ENCODE measurements around the gene TEX22.

The TEX22 gene, protein sequence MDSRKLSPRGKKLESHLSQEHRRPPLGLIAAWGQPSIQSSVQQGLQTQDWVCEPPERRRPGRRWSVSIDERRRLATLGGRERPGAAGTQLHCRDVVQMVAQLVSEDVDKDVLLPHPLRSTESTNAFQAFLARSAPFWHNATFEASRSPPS

DNA sequence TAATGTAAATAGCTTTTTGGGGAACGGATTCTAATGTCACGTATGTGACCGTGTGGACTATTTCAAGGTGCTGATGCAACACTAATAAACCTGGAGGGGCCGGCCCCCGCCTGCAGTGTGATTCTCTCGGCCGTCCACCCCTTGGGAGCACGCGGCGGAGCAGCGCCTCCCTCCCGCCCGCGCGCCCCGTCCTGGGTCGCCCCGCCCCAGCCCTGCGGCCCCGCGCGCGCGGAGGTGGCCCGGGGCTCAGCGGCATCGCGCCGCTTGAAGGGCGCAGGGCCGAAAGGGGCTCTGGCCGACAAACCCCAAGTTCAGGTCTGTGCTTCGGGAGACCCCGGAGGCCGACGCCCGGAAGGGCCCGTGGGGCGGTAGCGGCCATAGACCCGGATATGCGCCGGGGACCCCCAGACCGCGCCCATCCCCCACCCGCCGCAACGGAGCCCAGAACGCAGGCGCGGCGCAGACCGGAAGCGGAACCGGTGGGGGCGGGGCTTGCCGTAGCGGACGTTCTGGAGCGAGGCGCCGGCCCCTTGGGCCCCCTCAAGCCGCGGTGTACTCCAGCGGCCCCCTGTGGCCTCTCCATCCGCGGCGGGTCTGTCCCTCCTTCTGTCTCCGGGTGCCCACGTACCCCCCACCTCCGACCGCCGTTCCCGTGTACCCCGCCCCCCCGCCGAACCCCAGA lies at the start of gene TEX22:
Gene TEX22 (plus strand): TSS at position 495 of the 682 bp plus-strand sequence. CDS start 803 bp downstream, outside the sequence.
- Mint-ChIP-seq H3K4me1 (peaks cover 14% of the 10 kb centered on the region), H3K4me3 (peak within 1 kb of the TSS; percentile 82), H3K27me3 (ENCODE audit: low read depth, poor library complexity) (no peaks in the 10 kb centered on the region), H3K9me3 (peaks cover 47% of the 10 kb centered on the region), H3K36me3 (ENCODE audit: low read depth) (peaks cover 49% of the 10 kb centered on the region), H3K27ac (no peak within 1 kb of the TSS)
- DNase-seq = peak; percentile 94
- TF ChIP-seq, protein P1, sequence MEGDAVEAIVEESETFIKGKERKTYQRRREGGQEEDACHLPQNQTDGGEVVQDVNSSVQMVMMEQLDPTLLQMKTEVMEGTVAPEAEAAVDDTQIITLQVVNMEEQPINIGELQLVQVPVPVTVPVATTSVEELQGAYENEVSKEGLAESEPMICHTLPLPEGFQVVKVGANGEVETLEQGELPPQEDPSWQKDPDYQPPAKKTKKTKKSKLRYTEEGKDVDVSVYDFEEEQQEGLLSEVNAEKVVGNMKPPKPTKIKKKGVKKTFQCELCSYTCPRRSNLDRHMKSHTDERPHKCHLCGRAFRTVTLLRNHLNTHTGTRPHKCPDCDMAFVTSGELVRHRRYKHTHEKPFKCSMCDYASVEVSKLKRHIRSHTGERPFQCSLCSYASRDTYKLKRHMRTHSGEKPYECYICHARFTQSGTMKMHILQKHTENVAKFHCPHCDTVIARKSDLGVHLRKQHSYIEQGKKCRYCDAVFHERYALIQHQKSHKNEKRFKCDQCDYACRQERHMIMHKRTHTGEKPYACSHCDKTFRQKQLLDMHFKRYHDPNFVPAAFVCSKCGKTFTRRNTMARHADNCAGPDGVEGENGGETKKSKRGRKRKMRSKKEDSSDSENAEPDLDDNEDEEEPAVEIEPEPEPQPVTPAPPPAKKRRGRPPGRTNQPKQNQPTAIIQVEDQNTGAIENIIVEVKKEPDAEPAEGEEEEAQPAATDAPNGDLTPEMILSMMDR (IDR thresholded peaks at IDR 0.05) = no peak

DNA sequence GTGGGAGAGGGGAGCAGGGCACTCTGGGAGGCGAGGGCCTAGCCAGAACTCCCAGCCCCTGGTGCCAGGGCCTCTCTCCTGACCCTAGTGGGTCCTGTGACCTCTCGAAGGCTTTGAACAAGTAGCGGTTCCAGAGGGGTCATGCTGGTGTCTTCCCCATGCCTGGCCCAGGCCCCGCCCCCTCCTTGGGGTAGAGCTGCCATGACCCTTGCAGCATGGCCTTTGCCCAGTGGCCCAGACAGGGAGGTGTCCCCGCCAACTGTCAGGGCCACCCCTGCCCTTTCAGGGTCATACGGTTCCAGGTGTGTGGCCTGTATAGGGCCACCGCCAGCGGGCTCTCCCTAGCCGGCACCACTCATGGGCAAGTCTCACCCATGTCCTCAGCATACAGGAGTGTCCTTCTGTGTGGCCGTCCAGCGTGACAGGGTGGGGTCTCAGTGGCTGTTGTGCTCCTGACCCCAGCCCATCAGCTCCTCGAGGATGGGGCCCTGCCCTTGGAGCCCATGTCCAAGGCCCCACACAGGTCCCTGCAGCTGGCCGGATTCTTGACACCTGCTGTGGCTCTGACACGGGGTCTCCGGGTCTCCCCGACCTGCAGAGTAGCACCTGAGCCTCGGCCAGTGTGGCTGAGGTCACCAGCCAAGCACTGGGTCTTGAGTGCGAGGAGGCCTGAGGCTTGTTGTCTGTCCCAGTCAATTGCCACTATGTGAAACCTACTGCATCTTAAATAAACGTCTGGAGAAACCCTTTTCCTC lies 49.2 kb upstream of the TEX22 start:
- no peak for DNase-seq
- Mint-ChIP-seq H3K27me3 (ENCODE audit: low read depth, poor library complexity) (peaks cover 9% of the 10 kb centered on the region), H3K9me3 (peaks cover 17% of the 10 kb centered on the region), H3K4me1 (peaks cover 20% of the 10 kb centered on the region), H3K4me3 (no peak overlapping the region), H3K36me3 (ENCODE audit: low read depth) (peaks cover 12% of the 10 kb centered on the region), H3K27ac (no peak overlapping the region)
- TF ChIP-seq, protein P1 (IDR thresholded peaks at IDR 0.05) = no peak

DNA sequence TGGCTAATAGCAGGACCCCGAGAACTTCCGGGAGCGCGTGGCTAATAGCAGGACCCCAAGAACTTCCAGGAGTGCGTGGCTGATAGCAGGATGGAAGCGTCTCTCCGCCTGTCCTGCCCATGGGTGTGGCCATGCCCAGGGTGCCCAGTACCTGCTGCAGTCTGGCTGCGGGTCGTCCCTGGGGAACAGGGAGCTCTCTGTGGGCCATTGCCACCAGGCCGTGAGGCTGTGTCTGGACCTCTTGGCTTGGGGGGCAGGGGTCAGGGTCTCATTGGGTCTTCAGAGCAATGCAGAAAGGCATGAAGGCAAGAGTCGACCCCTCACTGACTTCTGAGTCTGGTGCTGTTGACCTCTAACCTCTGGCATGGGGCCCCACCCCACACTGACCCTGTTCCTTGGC lies 48.3 kb upstream of the TEX22 start:
- peaks cover 20% of the 10 kb centered on the region for H3K4me1 Mint-ChIP-seq

DNA sequence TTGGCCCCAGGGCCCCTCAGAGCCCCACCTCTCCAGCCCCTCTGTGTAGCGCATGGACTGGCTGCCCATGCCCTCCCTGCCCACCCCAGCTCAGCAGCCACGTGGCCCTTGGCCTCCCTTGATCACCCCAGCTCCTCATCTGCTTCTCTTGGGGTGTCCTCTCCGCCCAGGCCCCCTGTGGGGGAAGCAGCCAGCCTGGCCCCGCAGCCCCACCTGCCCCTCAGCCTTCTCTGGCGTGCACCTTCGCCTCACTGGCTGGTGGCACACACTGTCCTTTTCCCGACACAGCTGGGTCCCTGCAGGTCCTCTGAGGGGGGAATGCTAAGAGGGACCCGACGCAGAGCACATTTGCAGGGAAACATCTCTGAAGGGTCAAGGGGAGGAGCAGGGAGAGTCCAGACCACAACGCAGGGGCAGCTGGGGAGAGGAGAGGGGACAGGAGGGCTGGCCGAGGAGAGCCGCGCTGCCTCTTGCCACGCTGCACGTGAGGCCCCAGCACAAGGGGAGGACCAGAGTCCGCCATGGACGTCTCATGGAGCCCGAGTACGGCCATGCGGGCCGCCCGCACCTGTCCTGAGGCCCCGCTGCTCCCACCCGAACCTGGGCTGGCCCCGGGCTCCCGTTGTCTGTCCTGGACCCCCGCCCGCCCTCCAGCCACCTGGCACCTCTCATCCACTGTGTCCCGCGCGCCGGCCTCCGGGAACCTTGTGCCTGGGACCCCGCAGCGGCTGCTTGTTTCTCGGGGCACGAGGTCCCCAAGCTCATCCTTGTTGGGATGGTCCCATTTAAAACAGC lies 47.7 kb upstream of the TEX22 start:
- H3K27ac Mint-ChIP-seq = no peak overlapping the region
- no peak for DNase-seq
- H3K4me3 Mint-ChIP-seq = no peak overlapping the region
- H3K36me3 Mint-ChIP-seq (ENCODE audit: low read depth) = peaks cover 4% of the 10 kb centered on the region
- H3K9me3 Mint-ChIP-seq = peaks cover 3% of the 10 kb centered on the region
- peaks cover 18% of the 10 kb centered on the region for H3K4me1 Mint-ChIP-seq
- TF ChIP-seq, protein P1 (IDR thresholded peaks at IDR 0.05) = no peak
- H3K27me3 Mint-ChIP-seq (ENCODE audit: low read depth, poor library complexity) = peaks cover 3% of the 10 kb centered on the region

More for the DNA sequence above, 48.3 kb upstream of the TEX22 start:
- no peak overlapping the region for H3K27ac Mint-ChIP-seq
- peaks cover 8% of the 10 kb centered on the region for H3K9me3 Mint-ChIP-seq
- H3K27me3 Mint-ChIP-seq (ENCODE audit: low read depth, poor library complexity) = peaks cover 3% of the 10 kb centered on the region
- TF ChIP-seq, protein P1 (IDR thresholded peaks at IDR 0.05) = no peak
- no peak overlapping the region for H3K4me3 Mint-ChIP-seq
- no peak for DNase-seq
- peaks cover 8% of the 10 kb centered on the region for H3K36me3 Mint-ChIP-seq (ENCODE audit: low read depth)

DNA sequence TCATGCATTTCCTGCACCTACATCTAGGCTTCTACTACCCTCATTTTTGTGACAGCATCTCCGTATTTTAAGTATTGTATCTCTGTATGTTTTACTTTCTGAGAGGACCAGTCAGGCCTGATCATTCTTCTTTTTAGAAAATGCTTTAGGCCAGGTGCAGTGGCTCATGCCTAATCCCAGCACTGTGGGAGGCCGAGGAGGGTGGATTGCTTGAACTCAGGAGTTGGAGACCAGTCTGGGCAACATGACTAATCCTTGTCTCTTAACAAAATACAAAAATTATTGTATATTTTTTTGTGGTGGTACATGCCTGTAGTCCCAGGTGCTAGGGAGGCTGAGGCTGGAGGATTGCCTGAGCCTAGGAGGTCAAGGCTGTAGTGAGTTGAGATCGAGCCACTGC lies 46.9 kb upstream of the TEX22 start:
- no peak for DNase-seq
- Mint-ChIP-seq H3K27ac (no peak overlapping the region), H3K27me3 (ENCODE audit: low read depth, poor library complexity) (no peaks in the 10 kb centered on the region), H3K9me3 (no peaks in the 10 kb centered on the region), H3K4me1 (peaks cover 14% of the 10 kb centered on the region), H3K36me3 (ENCODE audit: low read depth) (no peaks in the 10 kb centered on the region), H3K4me3 (no peak overlapping the region)
- TF ChIP-seq, protein P1 (IDR thresholded peaks at IDR 0.05) = no peak

Measured in nephron progenitor cell (in vitro differentiated cells).